Fibroblast of mammary gland (primary cell): ENCODE results near the gene UMOD.

Experiments used
- DNase-seq: peaks from one replicate; pipeline ENCODE4 v3.0.0-alpha.2; 2010; ENCODE audit warnings: low read depth
- H3K4me3 ChIP-seq: 2 replicates; pipeline ENCODE4 v1.5.1; 2011; ENCODE audit warnings: low read depth, mild to moderate bottlenecking, low read length, moderate library complexity; ENCODE audit not compliant: control insufficient read depth
- CTCF ChIP-seq: conservative IDR thresholded peaks from 2 replicates; pipeline ENCODE4 v1.5.1; 2011; ENCODE audit warnings: low read depth, low read length, inconsistent platforms; ENCODE audit not compliant: control insufficient read depth, insufficient read depth

Gene UMOD

DNA sequence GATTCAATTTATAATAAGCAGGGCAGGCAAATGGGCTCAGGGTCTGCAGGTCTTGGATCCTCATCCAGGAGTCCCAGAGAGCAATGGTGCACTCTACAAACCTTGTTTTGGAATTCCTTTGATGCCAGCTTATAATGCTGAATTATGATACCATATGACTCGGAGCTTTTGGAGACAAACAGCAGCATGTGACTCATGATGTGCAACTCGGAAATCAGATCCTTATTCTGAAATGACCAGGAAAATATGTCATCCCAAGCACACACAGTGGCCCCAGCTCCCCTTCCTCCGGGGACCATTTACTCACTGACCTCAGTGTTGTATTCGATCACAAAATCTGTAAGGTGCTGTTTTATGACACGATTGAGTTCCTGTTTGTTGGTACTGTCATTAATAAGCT is 20.2 kb upstream of the UMOD start:
- TF ChIP-seq CTCF = no peak
- DNase-seq = no peak
- no peak overlapping the region for H3K4me3 ChIP-seq

- DNase-seq = no peak
- no peak for TF ChIP-seq CTCF
Measured at GRCh38 chr16:20369452-20370054, 17.0 kb upstream of the UMOD start.

GRCh38 chr16:20364051-20364450 is 11.5 kb upstream of the UMOD start:
- no peak overlapping the region for H3K4me3 ChIP-seq
- TF ChIP-seq CTCF = no peak
- no peak for DNase-seq

More at GRCh38 chr16:20369452-20370054, 17.0 kb upstream of the UMOD start:
- H3K4me3 ChIP-seq = no peak overlapping the region

DNA sequence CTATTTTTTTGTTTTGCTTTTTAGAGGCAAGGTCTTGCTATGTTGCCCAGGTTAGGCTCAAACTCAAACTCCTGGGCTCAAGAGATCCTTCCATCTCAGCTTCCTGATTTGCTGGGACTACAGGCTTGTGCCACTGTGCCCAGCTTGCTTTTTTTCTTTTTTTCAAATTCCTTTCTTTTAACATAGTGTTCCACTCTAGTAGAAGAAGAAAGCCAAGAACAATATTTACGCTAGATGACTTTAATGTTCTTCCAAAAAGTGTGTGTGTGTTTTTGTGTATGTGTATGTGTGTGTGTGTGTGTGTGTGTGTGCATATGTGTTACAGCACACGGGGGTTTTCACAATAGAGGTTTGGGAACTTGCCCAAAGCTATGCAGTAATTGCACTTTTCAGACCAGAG is 10.7 kb upstream of the UMOD start:
- no peak for TF ChIP-seq CTCF
- no peak for DNase-seq
- H3K4me3 ChIP-seq = no peak overlapping the region

- no peak for TF ChIP-seq CTCF
- no peak for DNase-seq
- H3K4me3 ChIP-seq = no peak overlapping the region
Measured at GRCh38 chr16:20359997-20360396, 7.5 kb upstream of the UMOD start.

DNA sequence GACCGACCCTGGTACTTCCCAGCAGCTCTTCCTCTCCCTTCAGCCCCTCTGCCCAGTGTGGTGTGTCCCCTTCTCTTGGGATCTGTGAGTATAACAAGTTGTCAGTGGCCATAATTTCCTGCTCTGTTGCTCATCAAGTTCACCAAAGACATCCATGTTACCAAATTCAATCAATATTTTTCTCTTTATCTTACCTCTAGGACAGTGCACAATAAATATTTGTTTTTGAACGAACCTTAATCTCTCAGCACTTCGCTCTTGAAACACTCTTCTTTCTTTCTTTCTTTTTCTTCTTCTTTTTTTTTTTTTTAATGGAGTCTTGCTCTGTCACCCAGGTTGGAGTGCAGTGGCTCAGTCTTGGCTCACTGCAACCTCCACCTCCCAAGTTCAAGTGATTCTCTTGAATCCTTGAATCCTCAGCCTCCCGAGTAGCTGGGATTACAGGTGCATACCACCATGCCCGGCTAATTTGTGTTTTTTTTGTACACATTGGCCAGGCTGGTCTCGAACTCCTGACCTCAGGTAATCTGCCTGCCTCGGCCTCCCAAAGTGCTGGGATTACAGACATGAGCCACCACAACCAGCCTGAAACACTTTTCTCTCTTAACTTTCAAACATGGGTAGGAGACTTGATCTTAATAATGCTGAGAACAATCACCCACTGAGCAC is 2.7 kb upstream of the UMOD start:
- no peak overlapping the region for H3K4me3 ChIP-seq
- DNase-seq = no peak
- no peak for TF ChIP-seq CTCF
